Measurements from ENCODE around the gene ARHGAP1. TPM values are rescaled to one million over a fixed set of nuclear protein-coding genes. Genes with fewer than 3 reads are reported as not detected.

The ARHGAP1 gene
- total RNA-seq: 17.9 and 28.7 TPM in 2 replicates

DNA sequence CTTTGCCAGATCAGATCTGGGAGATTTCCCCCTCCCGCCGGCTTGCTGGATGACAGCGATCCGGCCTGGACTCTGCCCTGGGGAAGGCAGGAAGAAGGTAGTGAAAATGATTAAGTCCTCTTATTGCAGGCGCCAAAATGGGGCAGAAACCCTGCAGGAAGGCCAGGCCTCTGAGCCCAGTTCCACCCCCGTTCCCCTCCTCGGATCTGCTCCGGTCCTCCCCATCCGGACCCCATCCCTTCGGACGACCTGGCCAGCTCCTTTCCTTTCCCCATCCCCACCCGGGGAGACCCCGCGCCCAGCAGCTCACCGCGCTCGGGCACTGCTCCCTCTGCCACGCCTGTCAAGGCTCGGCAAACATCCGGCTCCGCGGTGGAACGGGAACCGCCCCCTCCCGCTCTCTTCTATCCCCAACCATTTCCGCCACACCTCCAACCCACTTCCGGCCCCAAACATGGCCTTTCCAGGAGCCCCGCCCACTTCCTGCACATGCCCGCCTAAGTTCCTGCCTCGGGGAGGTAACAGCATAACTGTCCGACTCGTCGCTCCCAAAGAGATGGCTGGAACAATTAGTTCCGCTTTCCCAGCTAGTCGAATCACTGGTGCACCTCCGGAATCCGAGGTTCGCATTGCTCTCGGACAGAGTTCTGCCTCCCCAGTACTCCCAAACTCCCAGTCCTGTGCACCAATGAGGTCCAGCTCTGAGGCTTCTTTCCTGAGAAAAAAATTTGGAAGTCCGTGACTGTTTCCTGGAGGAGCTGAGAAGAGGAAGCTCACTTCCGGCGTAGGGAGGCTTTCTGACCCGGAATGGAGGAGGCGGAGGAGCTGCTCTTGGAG, at the start of gene ARHGAP1, which contains the start of gene ZNF408:
Gene ARHGAP1, minus strand, starts transcription at position 379 of the 837 bp plus-strand sequence. CDS start 4,512 bp downstream, outside the sequence.
Gene ZNF408, plus strand, starts transcription at position 791 of the 837 bp plus-strand sequence. Its CDS starts 17 bp downstream, at position 808.

DNA sequence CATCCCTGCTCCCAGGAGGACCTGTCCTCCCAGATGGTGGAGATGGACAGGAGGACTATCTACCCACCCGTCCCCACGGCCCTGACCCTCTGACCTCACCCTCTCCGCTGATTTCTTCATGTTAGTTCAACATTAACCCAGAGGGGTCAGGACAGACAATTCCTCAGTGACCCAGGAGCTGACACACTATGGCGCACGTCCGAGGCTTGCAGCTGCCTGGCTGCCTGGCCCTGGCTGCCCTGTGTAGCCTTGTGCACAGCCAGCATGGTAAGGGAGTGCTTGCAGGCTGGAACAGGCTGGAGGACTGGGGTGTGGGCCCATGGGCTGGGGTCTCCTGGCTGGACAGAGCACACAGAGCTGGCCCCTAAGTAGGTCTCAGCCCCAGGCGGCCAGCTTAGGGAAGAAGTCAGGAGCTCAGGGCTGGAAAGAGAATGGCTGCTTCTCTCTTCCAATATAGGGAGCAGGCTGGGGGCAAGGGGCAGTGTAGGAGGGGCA, 18.7 kb upstream of the ARHGAP1 start, which contains the start of gene F2:
Gene F2, plus strand, starts transcription at position 166 of the 495 bp plus-strand sequence. Its CDS starts 23 bp downstream, at position 189.

Other genes with a start within 250 kb of the ARHGAP1 start
- gene AMBRA1, start 106.6 kb downstream of the ARHGAP1 start, total RNA-seq: 15.3 and 27.7 TPM in 2 replicates
- gene HARBI1, start 83.4 kb downstream of the ARHGAP1 start, total RNA-seq: 3.9 and 5.1 TPM in 2 replicates
- gene ATG13, start 83.1 kb downstream of the ARHGAP1 start, total RNA-seq: 27.5 and 43.1 TPM in 2 replicates
- gene ZNF408, start 412 bp upstream of the ARHGAP1 start, total RNA-seq: 4.9 and 9.4 TPM in 2 replicates
- gene F2, start 18.6 kb upstream of the ARHGAP1 start, total RNA-seq: under 0.01 TPM in 1 of 2 replicates, not detected in the other
- gene CKAP5, start 145.7 kb upstream of the ARHGAP1 start, total RNA-seq: 49.7 and 62.4 TPM in 2 replicates
- gene LRP4, start 217.9 kb upstream of the ARHGAP1 start, total RNA-seq: 8.3 and 8.4 TPM in 2 replicates
- 7.0 and 11.1 TPM in 2 replicates for gene CSTPP1, start 236.1 kb upstream of the ARHGAP1 start, total RNA-seq